Osteoblast (primary cell): ENCODE results near the gene LRRC66. TPM values are rescaled to one million over a fixed set of nuclear protein-coding genes. Genes with fewer than 3 reads are reported as not detected.

ENCODE experiments used
- DNase-seq: peaks from one replicate; pipeline ENCODE4 v3.0.0; 2011; ENCODE audit warnings: low spot score, mixed read lengths; ENCODE audit not compliant: insufficient read length; ENCODE audit errors: missing footprints
- H2AFZ ChIP-seq: 2 replicates; pipeline ENCODE4 v1.6.0; 2011; ENCODE audit warnings: mild to moderate bottlenecking, low read length
- H3K27ac ChIP-seq: 2 replicates; pipeline ENCODE4 v1.5.1; 2011; ENCODE audit warnings: mild to moderate bottlenecking, low read depth, low read length, moderate library complexity
- H3K27me3 ChIP-seq: 2 replicates; pipeline ENCODE4 v1.6.0; 2012; ENCODE audit warnings: mild to moderate bottlenecking, control low read depth, inconsistent platforms, low read length, moderate library complexity; ENCODE audit not compliant: insufficient read depth
- H3K36me3 ChIP-seq: 2 replicates; pipeline ENCODE4 v1.5.1; 2011; ENCODE audit warnings: mild to moderate bottlenecking, low read length, control low read depth, moderate library complexity; ENCODE audit not compliant: insufficient read depth
- H3K4me1 ChIP-seq: 2 replicates; pipeline ENCODE4 v1.5.1; 2011; ENCODE audit warnings: mild to moderate bottlenecking, low read length, control low read depth, moderate library complexity; ENCODE audit not compliant: insufficient read depth
- H3K4me2 ChIP-seq: 2 replicates; pipeline ENCODE4 v1.6.0; 2011; ENCODE audit warnings: mild to moderate bottlenecking, low read length; ENCODE audit not compliant: insufficient read depth
- H3K4me3 ChIP-seq: fragments of 200-600 bp; sonication (generic); 3 replicates; pipeline ENCODE4 v1.5.1; 2012; ENCODE audit warnings: mild to moderate bottlenecking, low read length, inconsistent platforms; ENCODE audit not compliant: insufficient read depth
- H3K79me2 ChIP-seq: 2 replicates; pipeline ENCODE4 v1.6.0; 2012; ENCODE audit warnings: mild to moderate bottlenecking, low read length, control low read depth, inconsistent platforms; ENCODE audit not compliant: insufficient read depth
- H3K9me3 ChIP-seq: 2 replicates; pipeline ENCODE4 v1.5.1; 2011; ENCODE audit warnings: low read depth, low read length, control low read depth
- H4K20me1 ChIP-seq: 2 replicates; pipeline ENCODE4 v1.6.0; 2012; ENCODE audit warnings: mild to moderate bottlenecking, low read length, control low read depth; ENCODE audit not compliant: insufficient read depth
- CTCF ChIP-seq: IDR thresholded peaks from 2 replicates; pipeline ENCODE4 v1.5.1; 2011; ENCODE audit warnings: mild to moderate bottlenecking, low read depth, low read length, moderate library complexity; ENCODE audit errors: extremely low read depth
- total RNA-seq: library from RNA; depleted of rRNA; stranded (reverse); fragments of >200 nt; gene quantifications from 2 replicates; pipeline ENCODE4 v1.2.3, GENCODE V29; 2012

The LRRC66 gene
- total RNA-seq, 1 donor, result 0.36 TPM

DNA sequence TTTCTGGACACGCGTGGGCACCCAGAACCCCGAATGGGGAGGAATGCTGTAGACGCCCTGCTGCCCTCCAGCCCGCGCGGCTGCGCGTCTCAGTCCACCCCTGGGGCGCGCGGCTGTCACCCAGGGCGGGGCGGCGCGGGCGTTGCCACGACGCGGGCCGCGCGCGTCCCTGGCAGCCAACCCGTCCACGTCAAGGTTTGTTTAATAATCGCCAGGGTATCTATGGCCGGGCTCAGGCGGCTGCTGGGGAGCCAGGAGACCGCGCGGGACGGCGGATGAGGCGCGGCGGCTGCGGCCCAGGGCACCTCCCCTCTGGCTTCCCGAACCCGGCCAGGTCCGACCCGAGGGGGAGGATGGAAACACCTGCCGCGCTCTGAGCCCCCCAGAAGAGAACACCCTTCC lies 31.1 kb upstream of the LRRC66 start, which contains the start of gene SPATA18:
TSS of gene SPATA18 (plus strand) at position 92 of the 402 bp plus-strand sequence. CDS start 401 bp downstream, outside the sequence.
- no peaks in the 10 kb centered on the region for H3K36me3 ChIP-seq
- no peaks in the 10 kb centered on the region for H3K79me2 ChIP-seq
- H3K9me3 ChIP-seq, result no peaks in the 10 kb centered on the region
- no peak for TF ChIP-seq CTCF
- peak within 1 kb of the TSS; percentile 93 for H2AFZ ChIP-seq
- peak; percentile 89 for DNase-seq
- no peaks in the 10 kb centered on the region for H4K20me1 ChIP-seq
- H3K27me3 ChIP-seq, result peaks cover 22% of the 10 kb centered on the region
- H3K27ac ChIP-seq, result peak within 1 kb of the TSS; percentile 58
- H3K4me3 ChIP-seq, result peak within 1 kb of the TSS; percentile 86
- peak within 1 kb of the TSS; percentile 92 for H3K4me2 ChIP-seq
- H3K4me1 ChIP-seq, result peaks cover 3% of the 10 kb centered on the region

DNA sequence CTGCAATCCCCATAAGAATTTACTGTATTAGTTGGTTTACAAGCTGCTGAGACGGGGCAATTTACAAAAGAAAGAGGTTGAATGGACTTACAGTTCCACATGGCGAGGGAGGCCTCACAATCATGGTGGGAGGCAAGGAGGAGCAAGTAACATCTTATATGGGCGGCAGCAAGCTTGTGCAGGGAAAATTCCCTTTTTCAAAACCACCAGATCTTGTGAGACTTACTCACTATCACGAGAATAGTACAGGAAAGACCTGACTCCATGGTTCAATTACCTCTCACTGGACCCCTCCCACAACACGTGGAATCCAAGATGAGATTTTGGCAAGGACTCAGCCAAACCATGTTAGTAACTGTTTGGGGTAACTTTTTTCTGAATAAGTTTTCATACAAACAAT lies 29.1 kb upstream of the LRRC66 start:
- no peaks in the 10 kb centered on the region for H3K36me3 ChIP-seq
- peaks cover 25% of the 10 kb centered on the region for H3K27me3 ChIP-seq
- H3K4me1 ChIP-seq, result peaks cover 3% of the 10 kb centered on the region

DNA sequence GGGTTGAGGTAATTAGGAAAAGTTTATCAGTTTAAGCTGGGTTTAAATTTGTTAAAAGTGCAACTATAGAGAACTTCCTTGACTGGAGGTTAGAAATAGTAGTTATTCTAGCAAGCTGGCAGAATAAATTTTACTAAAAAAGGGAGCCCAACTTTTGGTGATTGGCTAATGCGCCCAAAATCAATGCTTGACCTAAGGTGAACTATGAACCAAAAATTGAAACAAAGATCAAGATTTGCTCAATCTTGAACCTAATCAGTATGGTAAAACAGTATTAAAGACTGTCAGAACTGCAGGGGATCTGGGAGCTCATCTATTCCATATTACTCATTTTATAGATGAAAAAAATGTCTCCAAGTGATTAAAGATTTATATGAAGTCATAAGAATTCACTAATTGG lies 24.9 kb upstream of the LRRC66 start:
- Histone ChIP-seq H2AFZ (no peak overlapping the region), H3K4me2 (no peak overlapping the region), H3K79me2 (no peaks in the 10 kb centered on the region), H3K27me3 (peaks cover 49% of the 10 kb centered on the region), H4K20me1 (no peaks in the 10 kb centered on the region), H3K4me3 (no peak overlapping the region), H3K4me1 (no peaks in the 10 kb centered on the region), H3K36me3 (no peaks in the 10 kb centered on the region), H3K27ac (no peak overlapping the region), H3K9me3 (no peaks in the 10 kb centered on the region)
- no peak for DNase-seq
- no peak for TF ChIP-seq CTCF

More for the DNA sequence above, 29.1 kb upstream of the LRRC66 start:
- Histone ChIP-seq H3K79me2 (no peaks in the 10 kb centered on the region), H3K4me3 (no peak overlapping the region), H3K4me2 (no peak overlapping the region), H2AFZ (no peak overlapping the region), H3K27ac (no peak overlapping the region), H4K20me1 (no peaks in the 10 kb centered on the region), H3K9me3 (no peaks in the 10 kb centered on the region)
- TF ChIP-seq CTCF, result no peak
- no peak for DNase-seq

DNA sequence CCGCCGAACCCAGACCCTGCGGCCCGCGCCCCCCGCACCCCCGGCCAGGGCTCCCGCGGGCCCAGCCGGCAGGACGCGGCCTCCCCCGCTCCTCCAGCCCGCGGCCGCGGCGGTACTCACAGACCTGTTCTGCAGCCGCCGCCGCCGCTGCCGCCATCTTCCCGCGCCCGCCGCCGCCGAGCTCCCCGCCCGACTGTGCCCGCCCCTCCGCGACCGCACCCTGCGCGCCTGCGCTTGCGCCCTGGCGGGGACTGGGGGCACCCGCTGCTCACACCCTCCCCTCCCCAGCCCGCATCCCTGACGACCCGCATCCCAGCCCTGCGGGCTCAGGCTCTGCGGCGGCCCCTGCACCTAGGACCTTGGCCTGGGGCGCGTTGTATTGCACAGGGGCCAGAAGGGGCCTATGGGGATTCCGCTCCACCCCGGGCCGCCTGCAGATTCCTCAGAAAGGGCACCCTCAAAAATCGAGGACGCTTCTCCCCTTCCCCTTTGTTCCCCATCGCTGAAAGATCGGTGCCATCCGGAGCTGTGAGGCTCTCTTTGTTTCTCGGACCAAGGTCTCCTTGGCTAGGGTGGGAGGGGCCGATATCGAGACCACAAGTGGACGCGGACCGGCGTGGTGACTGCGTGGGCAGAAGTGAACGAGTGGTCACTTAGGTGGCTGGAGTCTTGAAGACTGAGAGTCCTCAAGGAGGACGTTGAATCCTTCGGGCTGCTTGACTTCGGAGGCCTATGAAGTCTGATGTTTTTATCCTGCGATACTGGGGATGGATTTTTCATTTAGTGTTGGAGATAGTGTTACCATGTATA lies 18.1 kb upstream of the LRRC66 start, which contains the start of gene SGCB:
TSS of gene SGCB (minus strand) at position 197 of the 810 bp plus-strand sequence. CDS start at position 157, 40 bp downstream.
- H3K27me3 ChIP-seq, result peaks cover 33% of the 10 kb centered on the region
- peaks cover 41% of the 10 kb centered on the region for H3K79me2 ChIP-seq
- peaks cover 14% of the 10 kb centered on the region for H4K20me1 ChIP-seq
- peak within 1 kb of the TSS; percentile 83 for H3K4me3 ChIP-seq
- H3K36me3 ChIP-seq, result no peaks in the 10 kb centered on the region
- peak within 1 kb of the TSS; percentile 40 for H3K27ac ChIP-seq
- no peak for TF ChIP-seq CTCF
- H3K4me1 ChIP-seq, result peaks cover 9% of the 10 kb centered on the region
- peak; percentile 96 for DNase-seq
- H3K9me3 ChIP-seq, result no peaks in the 10 kb centered on the region
- peak within 1 kb of the TSS; percentile 95 for H3K4me2 ChIP-seq
- H2AFZ ChIP-seq, result peak within 1 kb of the TSS; percentile 98
